Activated naive CD4-positive, alpha-beta T cell (primary cell): ENCODE data around the gene IARS2.
"Not testable (repeated sequence)": the region's sequence is repeated elsewhere in the genome, so short reads cannot be mapped to it uniquely, and the experiment has no call there.

Experiments used
- DNase-seq, 4 experiments: peaks; one replicate each; lab custom pipeline; 2025; lab: John Stamatoyannopoulos, UW

IARS2 gene

DNA sequence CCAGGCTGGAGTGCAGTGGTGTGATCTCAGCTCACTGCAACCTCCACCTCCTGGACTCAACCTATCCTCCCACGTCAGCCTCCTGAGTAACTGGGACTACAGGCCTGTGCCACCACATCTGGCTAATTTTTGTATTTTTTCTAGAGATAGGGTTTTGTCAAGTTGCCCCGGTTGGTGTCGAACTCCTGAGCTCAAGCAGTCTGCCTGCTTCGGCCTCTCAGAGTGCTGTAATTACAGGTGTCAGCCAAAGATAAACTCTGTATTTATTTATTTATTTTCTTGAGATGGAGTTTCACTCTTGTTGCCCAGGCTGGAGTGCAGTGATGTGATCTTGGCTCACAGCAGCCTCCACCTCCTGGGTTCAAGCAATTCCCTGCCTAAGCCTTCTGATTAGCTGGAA is 18.7 kb downstream of the IARS2 start:
- DNase-seq = not testable (repeated sequence)

DNA sequence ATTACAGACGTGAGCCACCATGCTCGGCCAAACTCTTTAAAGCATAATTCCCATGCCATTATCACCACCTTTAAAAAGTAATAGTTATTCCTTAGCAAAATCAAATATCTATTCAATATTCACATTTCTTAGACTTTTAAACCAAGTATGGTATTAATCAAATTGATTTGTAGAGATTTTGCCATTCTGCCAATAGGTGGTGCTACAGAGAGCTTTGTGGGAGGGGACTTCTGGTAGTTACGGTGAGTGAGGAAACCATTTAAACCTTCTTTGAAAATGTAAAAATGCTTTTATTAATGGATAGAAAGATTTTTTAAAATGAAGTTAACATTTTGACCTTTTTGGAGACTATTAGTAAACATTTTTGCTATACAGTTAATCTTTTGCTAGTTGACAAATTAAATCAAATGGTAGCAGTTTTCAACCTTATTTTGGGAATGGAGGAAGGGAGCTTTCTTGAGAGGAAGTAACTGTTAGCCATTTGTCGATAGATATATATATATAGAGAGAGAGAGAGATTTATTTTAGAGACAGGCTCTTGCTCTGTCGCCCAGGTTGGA is 19.3 kb downstream of the IARS2 start:
- no peak for DNase-seq

DNA sequence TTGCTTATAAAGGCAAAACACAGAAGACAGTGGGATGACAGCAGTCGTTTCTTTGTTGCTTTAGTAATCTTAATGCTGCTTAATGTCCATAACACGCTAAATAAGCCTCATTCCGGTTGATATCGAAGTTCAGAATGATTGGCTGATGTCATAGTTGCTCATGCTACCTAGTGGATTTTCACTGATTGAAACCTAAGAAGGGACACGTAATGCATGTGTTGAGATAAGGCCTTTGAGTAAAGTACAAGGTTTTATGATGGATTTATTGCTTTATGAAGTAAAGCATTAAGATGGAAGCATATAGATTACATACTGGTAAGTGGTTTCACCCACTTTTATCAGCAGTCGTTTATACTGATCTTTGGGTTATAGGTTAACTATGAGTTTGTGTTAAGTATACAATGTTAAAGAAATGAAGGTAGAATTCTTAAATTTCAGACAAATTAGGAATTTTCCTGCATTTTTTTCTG is 25.1 kb downstream of the IARS2 start:
- DNase-seq = no peak

DNA sequence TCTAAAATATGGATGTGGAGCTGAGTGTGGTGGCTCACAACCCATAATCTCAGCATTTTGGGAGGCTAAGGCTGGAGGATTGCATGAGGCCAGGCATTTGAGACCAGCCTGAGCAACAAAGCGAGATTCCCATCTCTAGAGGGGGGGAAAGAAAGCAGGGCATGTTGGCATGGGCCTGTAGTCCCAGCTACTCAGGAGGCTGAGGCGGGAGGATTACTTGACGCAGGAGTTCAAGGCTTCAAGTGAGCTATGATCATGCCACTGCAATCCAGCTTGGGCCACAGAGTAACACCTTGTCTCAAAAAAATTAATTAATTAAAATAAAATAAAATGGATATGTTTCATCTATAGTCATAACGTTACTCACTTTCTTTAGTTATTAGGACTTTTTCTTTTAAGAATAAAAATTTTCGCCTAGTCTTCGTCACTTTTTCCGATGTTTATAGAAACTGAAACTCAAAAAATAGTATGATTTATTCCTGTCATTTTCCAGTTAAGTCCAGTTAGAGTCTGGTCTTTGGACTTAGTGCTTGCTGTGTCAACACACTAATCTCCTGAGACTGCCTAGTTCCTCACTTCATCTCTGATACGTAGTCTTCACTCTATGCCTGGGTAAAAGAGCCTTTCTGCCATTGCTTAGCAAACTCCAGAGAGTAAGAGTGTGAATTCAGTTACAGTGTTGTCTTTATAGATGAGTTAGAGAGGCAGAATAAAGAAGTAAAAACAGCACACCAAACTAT is 28.0 kb downstream of the IARS2 start:
- no peak for DNase-seq

DNA sequence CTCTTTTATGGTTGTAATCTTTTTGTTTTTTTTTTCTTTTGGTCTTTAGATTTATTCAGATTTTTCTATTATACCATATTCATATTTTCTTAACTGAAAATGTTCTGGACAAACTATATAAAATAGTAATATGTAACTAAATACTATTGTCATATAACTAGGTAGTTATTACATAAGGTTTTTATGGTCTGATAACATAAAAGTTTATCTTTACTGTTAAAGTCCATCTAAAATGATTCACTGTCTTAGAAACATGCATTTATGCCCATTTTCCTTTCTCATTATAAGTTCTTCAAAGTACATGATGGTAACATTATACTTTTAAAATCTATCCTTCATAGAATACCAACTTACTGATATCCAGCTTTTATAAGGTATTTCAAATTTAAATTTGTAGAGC is 29.1 kb downstream of the IARS2 start:
- DNase-seq = no peak

DNA sequence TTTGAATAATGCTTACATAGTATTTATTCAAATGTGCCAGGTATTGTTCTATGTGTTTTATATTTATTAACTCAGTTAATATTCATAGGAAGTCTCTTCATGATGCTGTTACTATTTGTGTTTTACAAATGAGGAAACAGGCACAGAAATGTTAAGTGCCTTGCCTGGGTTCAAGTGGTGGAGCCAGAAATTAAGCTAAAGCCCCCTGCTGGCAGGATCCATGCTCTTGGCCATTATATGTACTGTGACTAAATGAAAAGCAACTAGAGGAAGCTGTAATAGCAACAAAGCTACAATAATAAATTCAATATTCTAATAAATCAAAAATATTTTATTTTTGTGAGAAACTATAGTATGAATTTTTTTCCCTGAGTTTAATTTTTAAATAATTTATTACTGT is 30.0 kb downstream of the IARS2 start:
- DNase-seq = no peak

DNA sequence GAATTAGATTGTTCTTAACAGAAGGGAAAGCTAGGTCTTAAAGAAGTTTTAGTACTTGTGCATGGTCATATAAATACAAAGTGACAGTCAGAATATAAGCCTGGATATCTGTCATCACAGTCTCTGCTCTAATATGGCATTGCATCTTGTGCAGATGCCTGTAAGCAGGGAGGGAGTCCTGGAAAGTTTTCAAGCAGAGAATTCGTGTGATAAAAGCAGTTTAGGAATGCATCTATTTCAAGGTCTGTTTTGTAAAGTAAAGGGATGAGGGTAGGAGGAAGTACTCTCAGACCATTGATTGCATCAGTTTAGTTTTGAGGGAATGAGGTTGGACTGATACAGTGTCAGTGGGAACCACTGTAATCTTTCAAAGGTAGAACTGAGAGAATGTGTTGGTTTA is 30.6 kb downstream of the IARS2 start:
- DNase-seq = no peak

DNA sequence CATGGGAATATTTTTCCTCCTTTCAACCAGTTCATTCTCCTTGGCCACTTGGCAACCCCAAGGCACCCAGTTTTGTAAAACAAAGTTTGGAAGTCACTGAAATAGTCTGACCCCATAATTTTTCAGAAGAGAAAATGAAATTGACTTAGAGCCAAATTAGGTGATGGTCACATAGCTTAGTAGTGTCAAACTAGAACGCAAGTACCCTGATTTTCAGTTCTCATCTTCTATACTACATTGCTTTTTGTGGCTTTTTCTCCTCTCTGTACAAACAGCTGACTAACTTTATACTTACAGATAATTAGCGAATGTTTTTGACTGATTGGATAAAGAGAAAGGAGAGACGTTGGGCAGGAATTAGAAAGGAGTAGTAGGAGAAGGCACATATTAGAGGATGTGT is 33.1 kb downstream of the IARS2 start:
- DNase-seq = no peak

DNA sequence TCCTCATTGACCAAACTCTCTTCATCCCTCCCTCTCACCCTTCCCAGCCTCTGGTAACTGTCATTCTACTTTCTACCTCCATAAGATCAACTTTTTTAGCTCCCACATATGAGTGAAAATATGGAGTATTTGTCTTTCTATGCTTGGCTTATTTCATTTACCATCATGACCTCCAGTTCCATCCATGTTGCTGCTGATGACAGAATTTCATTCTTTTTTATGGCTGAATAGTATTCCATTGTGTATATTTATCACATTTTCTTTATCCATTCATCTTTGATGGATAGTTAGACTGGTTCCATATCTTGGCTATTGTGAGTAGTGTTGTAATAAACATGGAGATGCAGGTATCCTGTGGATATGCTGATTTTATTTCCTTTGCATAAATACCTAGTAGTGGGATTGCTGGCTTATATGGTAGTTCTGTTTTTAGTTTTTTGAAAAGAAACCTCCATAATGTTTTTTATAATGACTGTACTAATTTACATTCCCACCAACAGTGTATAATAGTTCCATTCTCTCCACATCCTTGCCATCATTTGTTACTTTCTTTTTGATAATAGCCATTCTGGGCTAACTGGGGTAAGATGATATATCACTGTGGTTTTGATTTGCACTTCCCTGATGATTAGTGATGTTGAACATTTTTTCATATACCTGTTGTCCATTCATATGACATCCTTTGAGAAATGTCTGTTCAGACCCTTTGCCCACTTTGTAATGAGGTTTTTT is 35.7 kb downstream of the IARS2 start:
- DNase-seq = no peak

DNA sequence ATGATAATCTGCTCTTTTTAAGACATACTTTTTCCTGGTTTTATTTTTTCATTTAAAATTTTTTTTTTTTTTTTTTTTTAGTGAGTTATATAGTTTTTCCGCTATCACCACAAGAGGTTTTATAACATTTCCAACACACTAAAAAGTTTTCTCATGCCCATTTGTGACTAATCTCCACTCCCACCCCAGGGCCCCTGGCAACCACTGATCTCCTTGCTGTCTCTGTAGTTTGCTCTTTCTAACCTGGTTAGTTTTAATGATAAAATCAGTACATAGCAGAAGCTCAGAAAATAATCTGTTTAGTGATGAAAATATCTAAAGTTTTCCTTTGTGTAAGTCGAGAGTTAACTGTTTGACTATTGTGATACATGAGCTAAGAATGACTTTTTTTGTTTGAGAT is 41.8 kb downstream of the IARS2 start:
- DNase-seq = no peak

DNA sequence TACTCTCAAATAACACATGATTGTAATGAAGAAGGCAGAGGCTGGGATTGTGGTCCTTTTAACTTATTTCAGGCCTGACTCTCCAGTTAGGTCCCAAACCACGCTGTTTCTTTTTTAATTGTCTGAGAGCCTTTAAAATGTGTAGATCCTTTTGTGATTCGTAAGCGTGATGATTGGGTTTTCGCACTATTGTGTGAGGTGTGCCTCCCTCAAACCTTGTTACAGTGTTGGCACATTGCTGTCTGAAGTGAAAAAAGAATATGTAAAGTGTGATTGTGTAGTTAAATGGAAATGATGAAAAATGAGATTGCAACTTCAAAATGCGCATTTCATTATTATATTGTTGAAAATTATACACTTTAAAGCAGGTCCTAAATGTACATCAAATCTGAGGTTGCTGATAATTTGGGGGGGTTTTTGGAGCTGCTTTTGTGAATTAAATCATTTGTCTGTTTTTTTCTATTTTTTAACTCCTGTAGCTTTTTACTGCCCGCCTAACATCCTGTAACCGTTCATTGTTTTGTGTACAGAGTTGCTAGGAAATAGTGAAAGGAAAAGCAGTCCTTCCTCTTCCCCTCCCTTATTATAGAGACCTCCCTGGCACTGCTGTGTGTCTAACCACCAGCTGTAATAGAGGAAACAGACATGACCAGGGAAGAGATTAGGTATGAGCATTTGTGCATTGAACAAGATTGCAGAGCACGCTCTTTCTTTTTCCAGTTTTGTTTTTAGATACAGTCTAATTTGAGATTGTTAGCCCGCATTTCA is 43.3 kb downstream of the IARS2 start:
- DNase-seq = no peak

DNA sequence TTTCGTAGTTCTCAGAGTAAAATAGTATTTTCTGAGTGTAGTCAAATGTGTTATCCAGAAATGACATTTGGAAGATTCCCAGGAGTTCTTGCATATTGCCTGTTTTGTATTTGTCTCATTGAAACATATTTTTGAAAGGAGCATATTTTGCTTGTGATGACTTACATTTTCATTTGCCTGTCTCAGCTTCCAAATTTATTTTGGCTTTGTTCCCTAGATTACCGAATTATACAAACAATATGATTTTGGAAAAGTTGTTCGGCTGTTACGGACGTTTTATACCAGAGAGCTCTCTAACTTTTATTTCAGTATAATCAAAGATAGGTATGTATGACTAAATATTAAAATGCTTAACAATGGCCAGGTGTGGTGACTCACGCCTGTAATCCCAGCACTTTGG is 46.0 kb downstream of the IARS2 start:
- DNase-seq = no peak

DNA sequence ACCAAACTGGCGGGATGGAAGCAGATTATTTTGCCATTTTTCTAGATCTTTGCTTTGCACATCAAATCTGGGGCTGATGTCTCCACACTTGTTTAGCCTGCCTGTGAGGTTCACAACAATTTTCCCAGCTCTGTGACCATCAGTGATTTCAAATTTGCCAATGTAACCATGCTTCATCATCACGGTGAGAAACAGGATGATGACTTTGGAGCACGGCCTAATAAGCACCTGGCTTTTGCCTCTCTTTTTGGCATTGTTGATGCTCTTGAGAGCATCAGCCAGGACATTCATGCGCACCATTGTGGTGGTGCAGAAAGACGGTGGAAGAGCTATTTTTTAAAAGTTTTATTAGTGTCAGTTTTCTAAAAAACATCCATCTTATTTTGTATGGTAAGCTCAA is 50.1 kb downstream of the IARS2 start:
- no peak for DNase-seq

DNA sequence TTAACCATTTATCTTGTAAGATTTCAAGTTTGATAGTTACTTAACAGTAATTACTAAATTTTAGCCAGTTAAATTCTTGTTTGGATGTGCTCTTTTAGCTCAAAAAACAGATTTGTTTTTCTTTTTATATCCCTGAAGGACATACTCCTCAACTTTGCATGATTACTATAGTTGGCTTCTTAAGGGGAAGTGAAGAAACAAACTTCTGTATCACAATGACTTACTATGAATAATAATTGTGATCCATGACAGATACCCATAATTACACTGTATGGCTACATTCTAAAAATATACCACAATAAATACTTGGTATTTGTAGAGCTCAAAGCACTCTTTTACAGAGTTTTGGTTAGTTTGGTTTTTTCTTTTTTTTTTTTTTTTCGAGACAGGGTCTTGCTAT is 55.8 kb downstream of the IARS2 start:
- no peak for DNase-seq

DNA sequence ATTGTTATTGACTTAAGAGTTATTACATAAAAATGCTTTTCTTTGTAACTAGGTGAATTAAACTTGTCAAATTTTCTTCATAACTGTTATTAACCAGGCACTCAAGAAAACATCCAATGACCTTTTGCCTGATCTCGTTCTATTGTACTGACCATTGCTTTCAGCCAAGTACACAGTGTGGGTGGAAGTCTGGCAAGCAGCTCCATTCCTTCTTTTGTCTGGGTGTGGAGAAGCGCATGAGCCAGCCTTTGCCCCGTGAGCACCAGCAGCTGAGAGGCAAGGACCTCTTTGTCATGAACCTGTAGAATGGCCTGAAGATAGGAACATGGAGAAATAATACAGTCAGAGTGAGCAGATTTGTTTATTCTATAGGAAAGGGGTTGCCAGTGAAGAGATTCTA is 57.5 kb downstream of the IARS2 start:
- no peak for DNase-seq

DNA sequence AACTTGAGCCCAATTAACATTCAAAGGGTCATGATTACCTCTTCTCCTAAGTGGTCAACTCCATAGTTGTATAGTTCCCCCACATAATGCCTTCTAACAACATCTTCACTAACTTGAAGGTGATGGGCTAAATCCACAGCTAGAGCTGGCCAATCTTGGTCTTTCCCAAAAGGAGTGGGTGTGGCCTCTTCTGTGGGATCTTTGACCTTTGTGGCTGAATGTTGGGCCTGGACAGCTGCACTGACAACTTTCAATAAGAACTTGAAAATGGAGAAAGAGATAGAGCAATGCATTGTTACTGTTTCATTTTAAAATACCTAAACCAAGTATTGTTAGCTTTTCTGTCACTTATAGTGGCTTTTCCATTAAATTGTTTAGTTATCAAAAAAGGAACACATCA is 59.2 kb downstream of the IARS2 start:
- no peak for DNase-seq

DNA sequence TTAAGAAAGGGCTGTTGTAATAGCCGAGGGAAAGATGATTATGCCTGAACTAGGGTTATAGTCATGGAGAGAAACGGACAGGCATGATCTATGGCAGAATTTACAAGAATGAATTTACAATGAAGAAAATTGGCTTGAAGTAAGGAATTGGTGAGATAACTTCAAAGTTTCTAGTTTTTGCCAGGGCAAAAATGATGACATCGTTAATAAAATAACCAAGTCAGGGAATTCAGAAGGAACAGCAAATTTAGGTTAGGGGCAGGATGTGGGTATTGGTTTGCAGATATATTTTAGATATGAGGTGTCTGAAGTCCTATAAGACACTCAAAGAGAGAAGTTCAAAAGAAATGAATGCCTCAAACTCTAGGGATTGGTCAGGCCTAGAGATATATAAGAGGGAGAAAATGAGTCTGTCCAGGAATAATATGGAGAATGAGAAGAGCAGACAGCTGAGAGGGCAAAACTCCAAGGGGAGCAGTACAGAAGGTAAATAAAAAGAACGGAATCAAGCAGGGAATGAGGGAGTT is 62.8 kb downstream of the IARS2 start:
- DNase-seq = no peak

DNA sequence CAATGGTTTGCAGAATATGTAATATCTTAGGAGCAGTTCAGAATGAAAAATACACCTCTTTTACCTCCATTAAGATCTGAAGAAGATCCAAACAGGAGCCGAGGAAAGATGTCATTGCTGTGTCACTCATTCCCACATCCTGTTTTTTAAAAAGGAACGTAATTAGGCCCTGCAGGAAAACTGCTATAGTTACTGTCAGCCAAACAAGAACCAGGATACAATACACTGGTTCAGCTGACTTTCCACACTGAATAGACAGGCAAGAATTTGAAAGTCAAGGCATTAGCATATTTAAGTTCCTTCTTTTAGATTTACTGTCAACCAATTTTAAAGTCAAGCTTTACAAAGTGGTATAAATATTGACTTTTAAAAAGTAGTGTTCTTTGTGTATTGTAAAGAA is 63.8 kb downstream of the IARS2 start:
- DNase-seq = no peak

DNA sequence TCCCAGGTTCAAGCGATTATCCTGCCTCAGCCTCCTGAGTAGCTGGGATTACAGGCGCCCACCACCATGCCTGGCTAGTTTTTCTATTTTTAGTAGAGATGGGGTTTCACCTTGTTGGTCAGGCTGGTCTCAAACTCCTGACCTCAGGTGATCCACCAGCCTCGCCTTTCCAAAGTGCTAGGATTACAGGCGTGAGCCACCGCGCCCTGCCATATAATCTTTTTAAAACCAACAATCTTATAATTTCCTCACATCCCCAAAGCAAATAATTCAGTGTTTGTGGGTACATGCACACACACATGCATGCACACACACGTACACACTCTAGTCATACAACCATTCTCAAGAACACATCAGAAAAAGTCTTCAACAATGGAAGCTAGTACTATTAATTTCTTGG is 64.6 kb downstream of the IARS2 start:
- DNase-seq = not testable (repeated sequence)

DNA sequence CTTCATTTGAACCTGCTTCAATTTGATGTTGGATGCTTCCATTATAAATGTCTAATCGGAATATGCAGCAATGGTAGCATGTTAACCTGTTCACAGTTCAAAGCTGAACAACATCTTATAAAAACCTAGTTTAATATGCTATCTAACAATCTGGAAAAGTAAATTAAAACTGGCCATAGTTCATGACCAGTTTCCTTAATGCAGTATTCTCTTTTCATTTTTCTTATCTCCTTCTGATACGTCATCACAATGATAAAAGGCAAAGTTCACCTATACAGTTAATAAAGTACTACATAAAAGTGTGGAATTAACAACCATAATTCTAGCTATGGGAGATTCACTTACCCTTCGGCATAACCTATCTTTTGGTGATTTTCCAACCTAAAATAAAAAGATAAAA is 65.1 kb downstream of the IARS2 start:
- DNase-seq = no peak

DNA sequence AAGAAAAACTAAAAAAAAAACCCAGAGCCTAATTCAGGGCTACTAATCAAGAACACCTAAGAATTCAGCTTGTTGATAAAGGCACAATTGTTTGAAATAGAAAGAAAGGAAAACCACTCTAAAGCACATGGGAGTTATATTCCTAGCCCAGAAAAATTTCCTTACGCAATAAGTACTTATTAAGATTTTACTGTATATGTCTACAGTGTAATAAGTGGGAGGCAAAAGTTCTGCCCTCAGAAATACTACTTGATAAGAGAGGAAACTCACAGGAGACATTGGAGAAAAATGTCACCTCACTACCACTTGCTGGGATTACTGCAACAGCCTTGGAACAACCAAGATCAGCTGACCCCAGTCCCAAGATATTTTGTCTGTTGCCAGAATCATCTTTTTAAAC is 66.1 kb downstream of the IARS2 start:
- no peak for DNase-seq

DNA sequence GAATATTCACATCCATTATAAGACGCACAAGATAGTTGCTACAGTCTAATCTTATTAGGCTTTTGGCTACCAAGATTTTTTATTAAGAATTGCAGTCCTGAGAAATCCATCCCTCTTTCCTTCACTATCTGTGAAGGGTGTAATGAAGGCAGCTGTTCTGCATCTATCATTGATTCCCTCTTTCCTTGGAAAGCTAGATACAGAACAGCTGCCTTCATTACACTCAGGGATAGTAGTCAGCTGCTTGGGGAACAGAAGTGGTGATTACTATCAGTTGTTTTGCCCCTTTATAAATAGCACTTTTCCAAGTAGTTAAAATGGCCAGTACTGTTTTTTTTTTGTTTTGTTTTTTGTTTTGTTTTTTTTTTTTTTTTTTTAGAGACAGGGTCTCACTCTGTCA is 70.2 kb downstream of the IARS2 start:
- no peak for DNase-seq
